ENCODE data around the gene SIPA1L3.

Gene SIPA1L3

GRCh38 chr19:38218204-38218603, 311.2 kb downstream of the SIPA1L3 start:
- TF ChIP-seq CTCF (IDR thresholded peaks at IDR 0.05): no peak
- no peaks in the 10 kb centered on the region for H3K4me1 ChIP-seq (ENCODE audit: control insufficient read depth in 1 of 2, insufficient read depth in 1 of 2, low read depth in 1 of 2, low read length in 1 of 2)
- H3K9me3 ChIP-seq: no peaks in the 10 kb centered on the region
- peaks cover 82% of the 10 kb centered on the region for H3K27me3 ChIP-seq
- H3K27ac ChIP-seq: no peak overlapping the region
- no peaks in the 10 kb centered on the region for H3K36me3 ChIP-seq
- no peak overlapping the region for H3K4me3 ChIP-seq (ENCODE audit: low read depth in 1 of 2, low read length in 1 of 2)

- Histone ChIP-seq H3K4me1 (ENCODE audit: control insufficient read depth in 1 of 2, insufficient read depth in 1 of 2, low read depth in 1 of 2, low read length in 1 of 2) (peaks cover 0 to 6% of the 10 kb centered on the region in 2 experiments), H3K4me3 (ENCODE audit: low read depth in 1 of 2, low read length in 1 of 2) (no peak overlapping the region), H3K27me3 (peaks cover 82% of the 10 kb centered on the region), H3K36me3 (no peaks in the 10 kb centered on the region), H3K27ac (no peak overlapping the region), H3K9me3 (no peaks in the 10 kb centered on the region)
- TF ChIP-seq CTCF (IDR thresholded peaks at IDR 0.05): no peak
Measured at GRCh38 chr19:38219221-38219620, 312.2 kb downstream of the SIPA1L3 start.

DNA sequence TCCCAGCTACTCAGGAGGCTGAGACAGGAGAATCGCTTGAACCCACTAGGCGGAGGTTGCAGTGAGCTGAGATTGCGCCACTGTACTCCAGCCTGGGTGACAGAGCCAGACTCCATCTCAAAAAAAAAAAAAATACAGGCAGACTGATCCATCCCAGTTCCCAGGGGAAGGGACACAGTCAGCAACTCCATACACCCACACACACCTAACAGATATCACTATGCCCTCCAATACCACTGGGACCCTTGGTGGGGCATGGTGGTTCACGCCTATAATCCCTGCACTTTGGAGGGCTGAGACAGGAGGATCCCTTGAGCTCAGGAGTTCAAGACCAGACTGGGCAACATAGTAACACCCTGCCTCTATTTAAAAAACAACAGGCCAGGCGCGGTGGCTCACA, 314.4 kb downstream of the SIPA1L3 start:
- H3K4me1 ChIP-seq (ENCODE audit: control insufficient read depth in 1 of 2, insufficient read depth in 1 of 2, low read depth in 1 of 2, low read length in 1 of 2): peaks cover 0 to 7% of the 10 kb centered on the region in 2 experiments
- peaks cover 82% of the 10 kb centered on the region for H3K27me3 ChIP-seq
- H3K27ac ChIP-seq: no peak overlapping the region
- no peaks in the 10 kb centered on the region for H3K9me3 ChIP-seq
- H3K36me3 ChIP-seq: no peaks in the 10 kb centered on the region
- no peak for TF ChIP-seq CTCF (IDR thresholded peaks at IDR 0.05)
- no peak overlapping the region for H3K4me3 ChIP-seq (ENCODE audit: low read depth in 1 of 2, low read length in 1 of 2)

GRCh38 chr19:38221919-38222830, 315.2 kb downstream of the SIPA1L3 start:
- no peak overlapping the region for H3K4me3 ChIP-seq (ENCODE audit: low read depth in 1 of 2, low read length in 1 of 2)
- no peak for TF ChIP-seq CTCF (IDR thresholded peaks at IDR 0.05)
- peaks cover 0 to 7% of the 10 kb centered on the region in 2 experiments for H3K4me1 ChIP-seq (ENCODE audit: control insufficient read depth in 1 of 2, insufficient read depth in 1 of 2, low read depth in 1 of 2, low read length in 1 of 2)
- no peaks in the 10 kb centered on the region for H3K9me3 ChIP-seq
- peaks cover 82% of the 10 kb centered on the region for H3K27me3 ChIP-seq
- no peaks in the 10 kb centered on the region for H3K36me3 ChIP-seq
- no peak overlapping the region for H3K27ac ChIP-seq

- H3K4me1 ChIP-seq (ENCODE audit: control insufficient read depth in 1 of 2, insufficient read depth in 1 of 2, low read depth in 1 of 2, low read length in 1 of 2): peaks cover 0 to 7% of the 10 kb centered on the region in 2 experiments
- H3K27me3 ChIP-seq: peaks cover 86% of the 10 kb centered on the region
- H3K4me3 ChIP-seq (ENCODE audit: low read depth in 1 of 2, low read length in 1 of 2): no peak overlapping the region
- no peaks in the 10 kb centered on the region for H3K9me3 ChIP-seq
- TF ChIP-seq CTCF (IDR thresholded peaks at IDR 0.05): no peak
- no peak overlapping the region for H3K27ac ChIP-seq
- H3K36me3 ChIP-seq: no peaks in the 10 kb centered on the region
Measured at GRCh38 chr19:38223119-38223523, 316.1 kb downstream of the SIPA1L3 start.
